SH-SY5Y (cell line): ENCODE measurements around the gene AGMO.

Experiments used
- GATA2 ChIP-seq: IDR thresholded peaks from 2 replicates; pipeline ENCODE4 v1.6.1; 2011; ENCODE audit warnings: mild to moderate bottlenecking, low read depth, low read length
- GATA3 ChIP-seq: IDR thresholded peaks from 2 replicates; pipeline ENCODE4 v1.6.1; 2011; ENCODE audit warnings: low read depth, mild to moderate bottlenecking, low read length, moderate library complexity

GRCh38 chr7:15554081-15554480 lies 7.7 kb downstream of the AGMO start:
- no peak for TF ChIP-seq GATA2
- no peak for TF ChIP-seq GATA3
